Stimulated activated CD8-positive, alpha-beta memory T cell treated with anti-CD3 and anti-CD28 coated beads, Interleukin-15, amount 100 ng/mL, for 24 hours (primary cell): ENCODE data around the gene C2orf49.
A peak's percentile ranks its signal among the peaks of the same experiment; 100 is the strongest.
"Not testable (repeated sequence)": the region's sequence is repeated elsewhere in the genome, so short reads cannot be mapped to it uniquely, and the experiment has no call there.

Experiments
- DNase-seq: peaks from one replicate; pipeline ENCODE4 v3.0.0-alpha.2; 2020; ENCODE audit warnings: low read depth

C2orf49 gene

GRCh38 chr2:105321875-105322646, 15.3 kb upstream of the C2orf49 start:
- DNase-seq: no peak

- no peak for DNase-seq
These were observed 14.2 kb upstream of the C2orf49 start for GRCh38 chr2:105323111-105323510.

DNA sequence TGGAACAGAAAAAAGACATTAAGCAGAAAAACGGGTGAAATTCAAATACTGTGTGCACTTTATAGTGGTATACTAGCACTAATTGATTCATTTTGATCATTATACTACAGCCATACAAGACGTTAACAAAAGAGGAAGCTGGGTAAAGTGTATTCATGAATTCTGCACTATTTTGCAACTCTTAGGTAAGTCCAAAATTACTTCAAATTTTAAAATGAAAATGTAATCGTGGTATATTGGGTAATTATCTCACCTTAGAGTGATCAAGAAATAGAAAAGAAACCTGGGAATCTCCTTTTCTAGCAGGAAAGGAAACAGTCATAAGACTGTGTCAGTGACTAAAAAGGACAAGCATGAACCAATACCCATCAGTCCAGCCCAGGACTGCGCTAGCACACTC, 13.2 kb upstream of the C2orf49 start:
- no peak for DNase-seq

- no peak for DNase-seq
These were observed 12.6 kb upstream of the C2orf49 start for GRCh38 chr2:105324732-105325131.

GRCh38 chr2:105325389-105325963, 11.9 kb upstream of the C2orf49 start:
- no peak for DNase-seq

DNA sequence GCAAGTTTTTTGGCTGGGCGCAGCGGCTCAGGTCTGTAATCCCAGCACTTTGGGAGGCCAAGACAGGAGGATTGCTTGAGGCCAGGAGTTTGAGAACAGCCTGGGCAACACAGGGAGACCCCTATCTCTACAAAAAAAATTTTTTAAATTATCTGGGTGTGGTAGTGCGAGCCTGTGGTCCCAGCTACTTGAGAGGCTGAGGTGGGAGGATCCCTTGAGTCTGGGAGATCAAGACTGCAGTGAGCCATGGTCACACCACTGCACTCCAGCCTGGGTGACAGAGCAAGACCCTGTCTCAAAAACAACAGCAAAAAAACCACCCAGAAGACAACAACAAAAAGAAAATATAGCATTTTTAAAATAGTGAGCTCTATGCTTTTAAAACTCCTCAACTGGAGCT, 10.1 kb upstream of the C2orf49 start:
- DNase-seq: not testable (repeated sequence)

- DNase-seq: no peak
These were observed 9.7 kb upstream of the C2orf49 start for GRCh38 chr2:105327690-105328089.

DNA sequence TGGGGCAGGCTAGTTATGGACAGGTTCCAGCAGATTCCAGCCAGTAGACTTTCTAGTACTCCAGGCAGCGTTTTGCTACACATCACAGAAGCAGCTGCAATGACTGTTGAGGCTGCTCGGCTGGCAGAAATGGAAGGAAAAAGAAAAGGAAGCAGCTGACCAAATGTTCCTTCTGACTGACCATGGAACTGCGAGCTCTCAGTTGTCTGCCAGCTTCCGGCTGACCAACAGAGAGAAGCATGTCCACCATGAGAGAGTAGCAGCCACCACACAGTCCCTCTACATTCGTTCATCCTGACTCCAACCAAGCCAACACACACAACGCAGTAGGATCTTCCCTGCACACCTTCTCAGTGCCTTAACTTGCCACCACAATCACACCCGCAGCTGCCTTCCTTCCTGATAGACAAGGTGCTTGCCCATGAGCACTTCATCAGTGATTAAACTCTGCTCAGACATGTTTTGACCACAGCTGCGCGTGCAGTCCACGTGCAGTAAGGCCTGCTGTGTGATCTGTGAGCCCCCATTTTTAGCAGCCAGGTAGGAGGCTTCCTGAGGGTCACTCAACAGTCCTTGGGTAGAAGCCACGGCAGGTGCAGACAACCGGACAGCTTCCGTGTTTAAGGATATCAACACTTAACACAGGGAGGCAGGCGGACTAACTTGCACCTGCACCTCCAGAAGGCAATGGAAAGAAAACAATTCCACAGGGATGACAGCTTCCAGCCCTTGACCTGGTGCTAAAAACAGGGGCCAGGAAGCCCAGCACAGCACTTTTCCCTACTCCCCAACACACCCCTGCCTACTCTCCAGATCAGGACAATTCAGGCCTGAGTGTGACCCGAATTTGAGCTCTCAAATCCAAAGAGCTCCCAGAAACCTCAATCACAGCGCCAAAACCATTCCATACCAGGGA, 8.8 kb upstream of the C2orf49 start:
- DNase-seq: no peak

- DNase-seq: no peak
These were observed 8.2 kb upstream of the C2orf49 start for GRCh38 chr2:105329197-105329554.

GRCh38 chr2:105329561-105330495, 7.5 kb upstream of the C2orf49 start, which contains the start of gene TGFBRAP1:
Gene TGFBRAP1, minus strand, starts transcription at chr2:105329735. Its CDS starts 21,434 bp downstream, at chr2:105308301.
- peak; percentile 23 for DNase-seq

GRCh38 chr2:105330681-105331375, 6.5 kb upstream of the C2orf49 start:
- DNase-seq: no peak

GRCh38 chr2:105334211-105334610, 3.1 kb upstream of the C2orf49 start:
- DNase-seq: no peak

GRCh38 chr2:105335469-105335868, 1.9 kb upstream of the C2orf49 start:
- DNase-seq: no peak

DNA sequence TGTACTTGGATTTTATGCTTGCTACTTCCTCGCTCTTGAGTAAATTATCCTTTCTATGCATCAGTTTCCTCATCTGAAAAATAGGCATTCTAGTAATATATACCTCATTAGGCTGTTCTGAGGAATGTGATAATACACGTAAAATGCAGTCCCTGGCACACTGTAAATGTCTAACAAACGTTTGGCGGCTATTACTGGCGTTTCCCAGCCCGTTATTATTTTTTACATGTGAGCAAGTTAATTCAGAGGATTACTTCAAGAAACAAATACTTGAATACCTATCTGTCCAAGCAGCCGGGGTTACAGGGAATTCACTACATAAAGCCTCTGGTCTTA, 586 bp upstream of the C2orf49 start:
- no peak for DNase-seq

GRCh38 chr2:105338020-105338385, 663 bp downstream of the C2orf49 start:
- DNase-seq: no peak

- no peak for DNase-seq
These were observed 2.1 kb downstream of the C2orf49 start for GRCh38 chr2:105339414-105339813.

- no peak for DNase-seq
These were observed 7.5 kb downstream of the C2orf49 start for GRCh38 chr2:105344704-105345345.

DNA sequence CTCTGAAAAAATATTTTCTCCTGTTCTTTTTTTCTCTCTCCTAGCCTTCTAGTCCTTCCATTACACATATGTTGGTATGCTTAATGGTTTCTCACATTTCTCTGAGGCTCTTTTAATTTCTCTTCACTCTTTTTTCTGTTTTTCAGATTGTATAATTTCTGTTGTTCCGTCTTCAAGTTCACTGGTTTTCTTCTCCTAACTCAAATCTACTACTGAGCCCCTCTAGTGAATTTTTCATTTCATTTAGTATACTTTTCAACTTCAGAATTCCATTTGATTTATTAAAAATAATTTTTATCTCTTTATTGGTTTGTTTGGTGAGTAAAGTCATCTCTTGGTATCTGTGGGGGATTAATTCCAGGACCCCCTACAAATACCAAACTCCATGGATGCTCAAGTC, 19.8 kb downstream of the C2orf49 start:
- DNase-seq: no peak

DNA sequence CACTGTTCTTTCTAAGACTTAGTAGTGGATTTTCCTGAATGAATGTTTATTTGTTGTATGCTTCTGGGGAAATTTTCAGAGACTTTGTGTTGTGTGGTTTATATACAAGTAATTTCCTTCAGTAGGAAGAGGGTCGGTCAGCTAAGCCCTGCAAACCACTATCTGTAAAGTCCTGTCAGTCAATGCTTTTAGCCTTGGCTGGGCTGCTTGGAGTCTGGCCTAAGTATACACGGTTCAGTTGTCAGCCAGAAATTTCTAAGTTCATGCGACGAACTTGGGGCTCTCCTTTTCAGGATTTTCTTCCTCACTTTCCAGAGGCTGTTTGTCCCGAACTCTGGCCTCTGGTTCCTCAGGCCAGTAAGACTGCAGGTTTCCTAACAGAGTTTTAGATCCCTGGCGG, 21.3 kb downstream of the C2orf49 start:
- DNase-seq: no peak

GRCh38 chr2:105361102-105361889, 24.0 kb downstream of the C2orf49 start:
- no peak for DNase-seq
